NT2/D1 (cell line): ENCODE results near the gene RNF115.

Source experiments
- SUZ12 ChIP-seq: IDR thresholded peaks from 2 replicates; pipeline ENCODE4 v1.6.1; 2011; ENCODE audit not compliant: insufficient read length, insufficient read depth; ENCODE audit errors: extremely low read depth
- YY1 ChIP-seq: IDR thresholded peaks from 2 replicates; pipeline ENCODE4 v1.6.1; 2011; ENCODE audit not compliant: insufficient read length, insufficient read depth
- ZNF274 ChIP-seq: IDR thresholded peaks from 2 replicates; pipeline ENCODE4 v1.6.1; 2011; ENCODE audit warnings: mild to moderate bottlenecking, low read depth, low read length

- no peak for TF ChIP-seq ZNF274
- no peak for TF ChIP-seq YY1
- TF ChIP-seq SUZ12, result no peak
Measured at GRCh38 chr1:145855426-145855948, 31.6 kb upstream of the RNF115 start.
